Fibroblast of pulmonary artery (primary cell): ENCODE results near the gene GPX8.

ENCODE experiments used
- DNase-seq: peaks from one replicate; pipeline ENCODE4 v3.0.0-alpha.2; 2010; ENCODE audit warnings: low read depth
- H3K4me3 ChIP-seq: replicated peaks from 2 replicates; pipeline ENCODE4 v1.5.1; 2011; ENCODE audit warnings: low read depth, mild to moderate bottlenecking, control low read depth, low read length, moderate library complexity
- TF ChIP-seq, protein P1 (sequence below): IDR thresholded peaks from 2 replicates; pipeline ENCODE4 v1.5.1; 2011; ENCODE audit warnings: mild to moderate bottlenecking, control low read depth, low read length, inconsistent platforms; ENCODE audit errors: missing control alignments

The GPX8 gene

DNA sequence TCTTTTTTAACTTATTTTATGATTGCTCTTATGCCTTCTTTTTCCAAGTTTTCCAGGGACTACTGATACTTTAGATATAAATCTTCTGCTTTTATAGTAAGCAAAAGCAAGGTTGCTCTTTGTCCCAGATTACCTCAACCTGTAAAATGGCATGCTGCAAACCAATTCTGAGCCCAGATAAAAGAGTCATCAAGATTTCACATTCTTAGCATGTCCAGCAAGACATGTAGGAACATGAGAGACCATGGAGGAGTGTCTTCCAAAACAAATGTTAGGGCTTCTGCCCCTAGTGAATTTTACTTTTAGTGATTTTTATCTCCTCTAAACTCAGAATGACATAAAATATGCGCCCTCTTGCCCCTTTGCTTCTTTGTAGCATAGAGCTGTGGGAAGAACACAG is 20.0 kb downstream of the GPX8 start:
- TF ChIP-seq, protein P1, sequence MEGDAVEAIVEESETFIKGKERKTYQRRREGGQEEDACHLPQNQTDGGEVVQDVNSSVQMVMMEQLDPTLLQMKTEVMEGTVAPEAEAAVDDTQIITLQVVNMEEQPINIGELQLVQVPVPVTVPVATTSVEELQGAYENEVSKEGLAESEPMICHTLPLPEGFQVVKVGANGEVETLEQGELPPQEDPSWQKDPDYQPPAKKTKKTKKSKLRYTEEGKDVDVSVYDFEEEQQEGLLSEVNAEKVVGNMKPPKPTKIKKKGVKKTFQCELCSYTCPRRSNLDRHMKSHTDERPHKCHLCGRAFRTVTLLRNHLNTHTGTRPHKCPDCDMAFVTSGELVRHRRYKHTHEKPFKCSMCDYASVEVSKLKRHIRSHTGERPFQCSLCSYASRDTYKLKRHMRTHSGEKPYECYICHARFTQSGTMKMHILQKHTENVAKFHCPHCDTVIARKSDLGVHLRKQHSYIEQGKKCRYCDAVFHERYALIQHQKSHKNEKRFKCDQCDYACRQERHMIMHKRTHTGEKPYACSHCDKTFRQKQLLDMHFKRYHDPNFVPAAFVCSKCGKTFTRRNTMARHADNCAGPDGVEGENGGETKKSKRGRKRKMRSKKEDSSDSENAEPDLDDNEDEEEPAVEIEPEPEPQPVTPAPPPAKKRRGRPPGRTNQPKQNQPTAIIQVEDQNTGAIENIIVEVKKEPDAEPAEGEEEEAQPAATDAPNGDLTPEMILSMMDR, result no peak
- H3K4me3 ChIP-seq, result no peak overlapping the region
- DNase-seq, result no peak

DNA sequence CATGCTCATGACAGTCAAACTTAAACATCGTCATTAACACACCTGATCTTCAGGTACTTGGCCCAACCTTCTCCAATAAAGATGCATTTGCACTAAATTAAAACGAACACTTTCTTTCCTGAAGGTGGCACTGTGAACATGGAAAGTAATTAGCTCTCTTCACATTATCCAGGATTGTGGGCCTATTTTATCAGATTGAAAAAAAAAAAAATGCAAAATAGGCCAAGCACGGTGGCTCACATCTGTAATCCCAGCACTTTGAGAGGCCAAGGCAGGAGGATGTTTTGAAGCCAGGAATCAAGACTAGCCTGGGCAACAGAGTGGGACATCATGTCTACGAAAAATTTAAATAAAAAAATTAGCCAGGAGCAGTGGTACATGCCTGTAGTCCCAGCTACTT is 27.4 kb downstream of the GPX8 start:
- peak; percentile 11 for DNase-seq
- no peak overlapping the region for H3K4me3 ChIP-seq
- TF ChIP-seq, protein P1, result peak; percentile 19

DNA sequence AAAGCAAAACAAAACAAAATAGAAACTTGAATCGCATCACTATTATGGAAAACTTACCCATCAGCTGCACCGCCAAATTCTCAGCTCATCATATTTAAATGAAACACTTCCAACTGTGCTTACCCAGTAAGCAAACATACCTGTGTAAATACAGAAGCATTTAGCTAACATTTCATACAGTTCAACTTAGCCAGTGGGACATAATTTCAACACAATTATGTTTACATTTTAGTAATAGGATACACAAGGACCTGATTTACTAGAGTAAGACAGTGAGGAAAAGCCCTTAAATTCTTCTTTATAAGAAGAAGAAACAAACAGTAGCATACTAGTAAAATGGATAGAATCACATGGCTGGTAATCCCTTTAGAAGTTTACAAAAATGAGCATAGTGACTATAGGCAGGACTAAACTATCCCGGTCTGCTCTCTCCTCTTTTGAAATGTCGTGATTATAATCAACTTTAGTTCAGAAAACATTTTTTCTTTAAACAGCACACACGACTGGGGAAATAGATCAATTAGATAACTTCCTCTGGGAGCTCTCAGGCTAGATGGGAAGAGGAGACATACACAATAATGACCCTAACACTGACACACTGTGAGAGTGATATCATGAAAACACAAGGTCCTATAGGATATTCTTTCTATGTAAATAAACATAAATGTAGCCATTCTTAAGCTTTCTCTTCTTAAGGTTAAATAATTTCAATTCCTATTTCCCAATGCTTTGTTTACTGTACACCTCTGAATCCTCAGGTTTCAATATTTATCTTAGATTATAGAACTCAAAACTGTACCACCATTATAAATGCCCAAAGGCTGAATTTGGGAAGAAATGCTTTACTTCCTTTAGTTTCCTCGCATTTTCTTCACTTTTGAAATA is 28.9 kb downstream of the GPX8 start:
- H3K4me3 ChIP-seq, result no peak overlapping the region
- no peak for DNase-seq
- TF ChIP-seq, protein P1, result no peak

DNA sequence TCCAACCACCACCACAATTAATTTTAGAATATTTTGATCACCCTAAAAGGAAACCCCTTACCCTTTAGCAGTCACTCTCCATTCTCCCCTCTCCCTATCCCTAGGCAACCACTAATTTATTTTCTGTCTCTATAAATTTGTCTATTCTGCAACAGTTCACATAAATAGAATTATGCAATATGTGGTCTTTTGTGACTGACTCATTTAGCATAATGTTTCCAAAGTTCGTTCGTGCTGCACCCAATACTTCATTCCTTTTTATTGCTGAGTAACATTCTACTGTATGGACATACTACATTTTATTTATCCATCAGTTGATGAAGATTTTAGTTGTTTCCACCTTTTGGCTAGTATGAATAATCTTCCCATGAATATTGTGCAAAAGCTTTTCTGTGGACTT is 31.2 kb downstream of the GPX8 start:
- no peak overlapping the region for H3K4me3 ChIP-seq
- TF ChIP-seq, protein P1, result no peak
- DNase-seq, result no peak

DNA sequence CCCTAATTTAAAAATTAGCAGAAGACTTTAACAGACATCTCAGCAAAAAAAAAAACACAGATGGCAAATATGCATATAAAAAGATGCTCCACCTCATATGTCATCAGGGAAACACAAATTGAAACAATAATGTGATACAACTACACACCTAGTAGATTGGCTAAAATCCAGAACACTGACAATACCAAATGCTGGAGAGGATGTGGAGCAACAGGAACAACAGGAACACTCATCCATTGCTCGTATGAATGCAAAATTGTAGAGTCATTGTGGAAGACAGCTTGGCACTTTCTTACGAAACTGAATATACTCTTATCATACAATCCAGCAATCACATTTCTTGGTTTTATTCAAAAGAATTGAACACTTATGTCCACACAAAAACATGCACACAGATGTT is 45.0 kb downstream of the GPX8 start:
- no peak overlapping the region for H3K4me3 ChIP-seq
- TF ChIP-seq, protein P1, result no peak
- DNase-seq, result no peak

DNA sequence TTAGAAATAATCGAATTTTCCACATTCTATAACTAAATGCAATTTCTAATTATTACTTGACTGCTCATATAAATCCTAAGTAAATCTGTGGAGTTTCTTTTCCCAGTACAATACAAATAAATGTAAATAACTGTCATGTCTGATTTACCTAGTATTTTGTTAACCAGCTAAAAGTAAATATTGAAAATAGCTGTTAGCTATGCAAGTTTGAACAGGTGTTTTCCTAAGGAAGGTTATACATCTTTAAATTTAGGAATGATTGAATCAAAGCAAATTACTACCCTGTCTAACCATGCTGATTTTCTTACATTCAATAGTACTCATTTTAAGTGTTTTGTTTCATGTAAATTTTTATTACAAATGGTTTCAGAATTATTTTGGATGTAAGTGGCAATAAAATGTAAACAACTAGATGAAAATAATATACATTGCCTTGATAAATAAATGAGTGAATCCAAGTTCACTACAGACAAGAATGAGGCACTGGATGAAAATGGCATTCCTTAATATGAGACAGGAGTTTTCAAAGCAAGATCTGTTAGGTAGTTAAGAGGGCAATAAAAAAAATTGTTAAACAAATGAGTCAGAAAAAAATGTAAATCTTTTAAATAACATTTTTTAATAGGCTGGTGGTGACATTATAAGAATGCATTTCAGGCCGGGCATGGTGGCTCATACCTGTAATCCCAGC is 51.4 kb downstream of the GPX8 start:
- TF ChIP-seq, protein P1, result no peak
- H3K4me3 ChIP-seq, result no peak overlapping the region
- DNase-seq, result no peak
